ENCODE data around the gene ADGRG1. TPM values are rescaled to one million over a fixed set of nuclear protein-coding genes. Genes with fewer than 3 reads are reported as not detected.
"Not testable (repeated sequence)": the region's sequence is repeated elsewhere in the genome, so short reads cannot be mapped to it uniquely, and the experiment has no call there.

ADGRG1 gene
- total RNA-seq, 2 donors from 2014 or later = 9.0 to 21.3 TPM

GRCh38 chr16:57667526-57668262 is 39.3 kb downstream of the ADGRG1 start:
- H3K4me3 Mint-ChIP-seq = no peak overlapping the region
- H3K4me1 Mint-ChIP-seq (ENCODE audit: low read depth) = no peaks in the 10 kb centered on the region
- no peak overlapping the region for H3K27ac Mint-ChIP-seq
- H3K9me3 Mint-ChIP-seq = no peaks in the 10 kb centered on the region
- ATAC-seq (replicated peaks in 1 of 2) (peak in 1 of 2 donors; percentile 42), DNase-seq (no peak)
- H3K27me3 Mint-ChIP-seq (ENCODE audit: low read depth) = no peaks in the 10 kb centered on the region
- H3K36me3 Mint-ChIP-seq (ENCODE audit: insufficient read depth in 2 of 2) = no peaks in the 10 kb centered on the region

GRCh38 chr16:57668263-57668571 is 39.8 kb downstream of the ADGRG1 start, which contains the start of gene ADGRG3:
ADGRG3 (plus strand) TSS chr16:57668306; CDS start chr16:57668348, 42 bp downstream.
- H3K4me1 Mint-ChIP-seq (ENCODE audit: low read depth) = no peaks in the 10 kb centered on the region
- no peaks in the 10 kb centered on the region for H3K36me3 Mint-ChIP-seq (ENCODE audit: insufficient read depth in 2 of 2)
- no peaks in the 10 kb centered on the region for H3K27me3 Mint-ChIP-seq (ENCODE audit: low read depth)
- DNase-seq (no peak), ATAC-seq (replicated peaks in 1 of 2) (no peak)
- no peaks in the 10 kb centered on the region for H3K9me3 Mint-ChIP-seq
- H3K4me3 Mint-ChIP-seq = no peak within 1 kb of the TSS
- no peak within 1 kb of the TSS for H3K27ac Mint-ChIP-seq

GRCh38 chr16:57668630-57669475 is 40.4 kb downstream of the ADGRG1 start:
- H3K4me3 Mint-ChIP-seq = no peak overlapping the region
- H3K27me3 Mint-ChIP-seq (ENCODE audit: low read depth) = peaks cover 5% of the 10 kb centered on the region
- DNase-seq = no peak
- no peaks in the 10 kb centered on the region for H3K36me3 Mint-ChIP-seq (ENCODE audit: insufficient read depth in 2 of 2)
- H3K9me3 Mint-ChIP-seq = no peaks in the 10 kb centered on the region
- no peak overlapping the region for H3K27ac Mint-ChIP-seq
- H3K4me1 Mint-ChIP-seq (ENCODE audit: low read depth) = no peaks in the 10 kb centered on the region
- no peak for ATAC-seq (replicated peaks in 1 of 2)

GRCh38 chr16:57669476-57670162 is 41.2 kb downstream of the ADGRG1 start:
- DNase-seq (no peak), ATAC-seq (replicated peaks in 1 of 2) (no peak)
- H3K36me3 Mint-ChIP-seq (ENCODE audit: insufficient read depth in 2 of 2) = no peaks in the 10 kb centered on the region
- H3K4me1 Mint-ChIP-seq (ENCODE audit: low read depth) = no peaks in the 10 kb centered on the region
- H3K27me3 Mint-ChIP-seq (ENCODE audit: low read depth) = peaks cover 6% of the 10 kb centered on the region
- H3K27ac Mint-ChIP-seq = no peak overlapping the region
- no peaks in the 10 kb centered on the region for H3K9me3 Mint-ChIP-seq
- H3K4me3 Mint-ChIP-seq = no peak overlapping the region

- ATAC-seq (replicated peaks in 1 of 2) (no peak), DNase-seq (no peak)
- H3K27me3 Mint-ChIP-seq (ENCODE audit: low read depth) = peaks cover 6% of the 10 kb centered on the region
- H3K4me3 Mint-ChIP-seq = no peak overlapping the region
- no peaks in the 10 kb centered on the region for H3K36me3 Mint-ChIP-seq (ENCODE audit: insufficient read depth in 2 of 2)
- no peak overlapping the region for H3K27ac Mint-ChIP-seq
- H3K9me3 Mint-ChIP-seq = no peaks in the 10 kb centered on the region
- H3K4me1 Mint-ChIP-seq (ENCODE audit: low read depth) = no peaks in the 10 kb centered on the region
Measured at GRCh38 chr16:57670196-57670595, 41.8 kb downstream of the ADGRG1 start.

GRCh38 chr16:57671451-57671850 is 43.0 kb downstream of the ADGRG1 start:
- not testable (repeated sequence) for H3K27me3 Mint-ChIP-seq (ENCODE audit: low read depth); H3K9me3 Mint-ChIP-seq; H3K36me3 Mint-ChIP-seq (ENCODE audit: insufficient read depth in 2 of 2); H3K4me1 Mint-ChIP-seq (ENCODE audit: low read depth); H3K27ac Mint-ChIP-seq; H3K4me3 Mint-ChIP-seq; DNase-seq; ATAC-seq (replicated peaks in 1 of 2)

GRCh38 chr16:57672416-57672815 is 44.0 kb downstream of the ADGRG1 start:
- Mint-ChIP-seq H3K4me1 (ENCODE audit: low read depth) (no peaks in the 10 kb centered on the region), H3K27ac (no peak overlapping the region), H3K9me3 (no peaks in the 10 kb centered on the region), H3K27me3 (ENCODE audit: low read depth) (peaks cover 6% of the 10 kb centered on the region), H3K4me3 (no peak overlapping the region), H3K36me3 (ENCODE audit: insufficient read depth in 2 of 2) (no peaks in the 10 kb centered on the region)
- ATAC-seq (replicated peaks in 1 of 2) (no peak), DNase-seq (no peak)

- Mint-ChIP-seq H3K4me3 (no peak overlapping the region), H3K4me1 (ENCODE audit: low read depth) (no peaks in the 10 kb centered on the region), H3K27ac (no peak overlapping the region)
Measured at GRCh38 chr16:57672824-57673223, 44.4 kb downstream of the ADGRG1 start.

GRCh38 chr16:57675741-57676551 is 47.5 kb downstream of the ADGRG1 start:
- no peak for ATAC-seq (replicated peaks in 1 of 2)
- peaks cover 6% of the 10 kb centered on the region for H3K27me3 Mint-ChIP-seq (ENCODE audit: low read depth)
- H3K27ac Mint-ChIP-seq = no peak overlapping the region
- H3K36me3 Mint-ChIP-seq (ENCODE audit: insufficient read depth in 2 of 2) = no peaks in the 10 kb centered on the region
- DNase-seq = no peak
- H3K4me1 Mint-ChIP-seq (ENCODE audit: low read depth) = no peaks in the 10 kb centered on the region
- H3K4me3 Mint-ChIP-seq = no peak overlapping the region
- H3K9me3 Mint-ChIP-seq = no peaks in the 10 kb centered on the region

More at GRCh38 chr16:57672824-57673223, 44.4 kb downstream of the ADGRG1 start:
- Mint-ChIP-seq H3K36me3 (ENCODE audit: insufficient read depth in 2 of 2) (no peaks in the 10 kb centered on the region), H3K9me3 (no peaks in the 10 kb centered on the region), H3K27me3 (ENCODE audit: low read depth) (peaks cover 6% of the 10 kb centered on the region)
- ATAC-seq (replicated peaks in 1 of 2) = no peak
- no peak for DNase-seq

GRCh38 chr16:57676553-57677085 is 48.2 kb downstream of the ADGRG1 start:
- no peak overlapping the region for H3K27ac Mint-ChIP-seq
- no peak for ATAC-seq (replicated peaks in 1 of 2)
- H3K9me3 Mint-ChIP-seq = no peaks in the 10 kb centered on the region
- no peak overlapping the region for H3K4me3 Mint-ChIP-seq
- no peaks in the 10 kb centered on the region for H3K4me1 Mint-ChIP-seq (ENCODE audit: low read depth)
- H3K27me3 Mint-ChIP-seq (ENCODE audit: low read depth) = peaks cover 6% of the 10 kb centered on the region
- no peaks in the 10 kb centered on the region for H3K36me3 Mint-ChIP-seq (ENCODE audit: insufficient read depth in 2 of 2)
- no peak for DNase-seq

GRCh38 chr16:57677622-57678369 is 49.4 kb downstream of the ADGRG1 start:
- Mint-ChIP-seq H3K36me3 (ENCODE audit: insufficient read depth in 2 of 2) (no peaks in the 10 kb centered on the region), H3K27ac (no peak overlapping the region), H3K4me3 (no peak overlapping the region), H3K9me3 (no peaks in the 10 kb centered on the region), H3K27me3 (ENCODE audit: low read depth) (peaks cover 6% of the 10 kb centered on the region), H3K4me1 (ENCODE audit: low read depth) (no peaks in the 10 kb centered on the region)
- ATAC-seq (replicated peaks in 1 of 2) (no peak), DNase-seq (no peak)

GRCh38 chr16:57679016-57679415 is 50.6 kb downstream of the ADGRG1 start:
- Mint-ChIP-seq H3K27ac (no peak overlapping the region), H3K4me3 (no peak overlapping the region), H3K36me3 (ENCODE audit: insufficient read depth in 2 of 2) (no peaks in the 10 kb centered on the region), H3K4me1 (ENCODE audit: low read depth) (no peaks in the 10 kb centered on the region), H3K9me3 (no peaks in the 10 kb centered on the region), H3K27me3 (ENCODE audit: low read depth) (peaks cover under 1% of the 10 kb centered on the region)
- DNase-seq (no peak), ATAC-seq (replicated peaks in 1 of 2) (no peak)
